ENCODE data around the gene TECPR1.
A peak's percentile ranks its signal among the peaks of the same experiment; 100 is the strongest.

Gene TECPR1

GRCh38 chr7:98284335-98285036 lies 32.5 kb upstream of the TECPR1 start:
- DNase-seq (ENCODE audit: low spot score) = no peak

- DNase-seq (ENCODE audit: low spot score) = no peak
These were observed 31.8 kb upstream of the TECPR1 start for GRCh38 chr7:98283887-98284222.

- no peak for DNase-seq (ENCODE audit: low spot score)
These were observed 31.3 kb upstream of the TECPR1 start for GRCh38 chr7:98283127-98283886.

- DNase-seq (ENCODE audit: low spot score) = no peak
These were observed 30.7 kb upstream of the TECPR1 start for GRCh38 chr7:98282703-98283102.

GRCh38 chr7:98281757-98282606 lies 29.9 kb upstream of the TECPR1 start:
- no peak for DNase-seq (ENCODE audit: low spot score)

GRCh38 chr7:98280791-98281756 lies 29.0 kb upstream of the TECPR1 start, which contains the start of gene BRI3:
Gene BRI3, plus strand, starts transcription at chr7:98281686. Its CDS starts 110 bp downstream, at chr7:98281796.
- DNase-seq (ENCODE audit: low spot score) = peak; percentile 92

- DNase-seq (ENCODE audit: low spot score) = no peak
These were observed 28.3 kb upstream of the TECPR1 start for GRCh38 chr7:98280296-98280695.

- DNase-seq (ENCODE audit: low spot score) = no peak
These were observed 26.9 kb upstream of the TECPR1 start for GRCh38 chr7:98278936-98279335.

GRCh38 chr7:98278408-98278807 lies 26.4 kb upstream of the TECPR1 start:
- DNase-seq (ENCODE audit: low spot score) = no peak

GRCh38 chr7:98276241-98276761 lies 24.3 kb upstream of the TECPR1 start:
- peak; percentile 69 for DNase-seq (ENCODE audit: low spot score)

- DNase-seq (ENCODE audit: low spot score) = no peak
These were observed 15.3 kb upstream of the TECPR1 start for GRCh38 chr7:98267303-98267702.

- DNase-seq (ENCODE audit: low spot score) = no peak
These were observed 14.8 kb upstream of the TECPR1 start for GRCh38 chr7:98266840-98267239.

- DNase-seq (ENCODE audit: low spot score) = no peak
These were observed 13.8 kb upstream of the TECPR1 start for GRCh38 chr7:98265841-98266271.

GRCh38 chr7:98257701-98258100 lies 5.7 kb upstream of the TECPR1 start:
- DNase-seq (ENCODE audit: low spot score) = no peak

- DNase-seq (ENCODE audit: low spot score) = no peak
These were observed 4.4 kb upstream of the TECPR1 start for GRCh38 chr7:98256431-98256830.

- no peak for DNase-seq (ENCODE audit: low spot score)
These were observed 3.0 kb upstream of the TECPR1 start for GRCh38 chr7:98254951-98255610.

GRCh38 chr7:98254516-98254915 lies 2.5 kb upstream of the TECPR1 start:
- DNase-seq (ENCODE audit: low spot score) = no peak

GRCh38 chr7:98252425-98253054 lies 508 bp upstream of the TECPR1 start:
- DNase-seq (ENCODE audit: low spot score) = peak; percentile 52

- DNase-seq (ENCODE audit: low spot score) = no peak
These were observed 816 bp downstream of the TECPR1 start for GRCh38 chr7:98251231-98251600.

GRCh38 chr7:98250789-98251188 lies 1.2 kb downstream of the TECPR1 start:
- no peak for DNase-seq (ENCODE audit: low spot score)
